ENCODE measurements around the gene PLXDC2.
"Not testable (repeated sequence)": the region's sequence is repeated elsewhere in the genome, so short reads cannot be mapped to it uniquely, and the experiment has no call there.

The PLXDC2 gene

DNA sequence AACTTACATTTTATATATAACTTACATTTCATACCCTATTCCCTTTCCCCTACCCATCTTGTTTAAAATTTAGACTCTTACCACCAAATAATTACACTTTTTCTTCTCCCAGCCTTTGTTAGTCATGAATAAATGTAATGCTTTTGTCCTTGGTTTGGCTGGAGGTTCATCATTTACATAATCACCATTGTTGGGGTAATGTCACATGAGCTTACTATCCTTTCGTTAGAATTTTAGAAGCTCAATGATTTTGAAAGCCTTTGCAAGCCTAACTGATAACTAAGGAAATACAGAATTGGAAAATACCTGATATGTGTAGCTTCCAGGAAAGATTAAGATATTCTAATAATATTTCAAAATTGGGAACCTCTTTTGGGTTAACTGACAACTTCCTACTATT, 171.7 kb downstream of the PLXDC2 start:
- DNase-seq: no peak

DNA sequence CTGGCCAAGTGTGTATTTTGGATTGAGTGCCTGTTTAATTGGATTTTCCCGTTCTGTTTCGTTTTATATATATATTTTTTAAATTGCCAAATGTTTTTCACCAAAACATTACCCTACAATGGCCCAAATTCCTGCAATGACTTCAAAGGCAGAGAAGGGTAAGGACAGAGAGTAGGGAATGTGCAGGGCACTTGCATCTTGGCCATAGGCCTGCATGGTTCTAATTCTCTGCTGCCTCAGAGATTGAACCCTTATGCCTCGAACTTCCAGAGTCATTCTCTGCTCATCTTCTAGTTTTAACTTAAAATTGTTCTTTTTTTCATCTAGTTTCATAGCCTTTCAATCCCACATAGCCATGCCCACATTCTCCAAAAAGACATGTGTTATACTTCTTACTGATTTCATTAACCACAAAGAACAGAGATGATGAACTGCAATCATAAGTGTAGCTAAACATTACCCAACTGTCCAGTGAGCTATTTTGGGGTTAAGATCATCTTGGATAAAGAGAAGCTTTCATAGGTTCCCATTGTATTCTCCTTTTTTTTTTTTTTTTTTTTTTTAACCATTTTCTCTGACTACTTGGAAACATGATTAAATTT, 177.6 kb downstream of the PLXDC2 start:
- no peak for DNase-seq

DNA sequence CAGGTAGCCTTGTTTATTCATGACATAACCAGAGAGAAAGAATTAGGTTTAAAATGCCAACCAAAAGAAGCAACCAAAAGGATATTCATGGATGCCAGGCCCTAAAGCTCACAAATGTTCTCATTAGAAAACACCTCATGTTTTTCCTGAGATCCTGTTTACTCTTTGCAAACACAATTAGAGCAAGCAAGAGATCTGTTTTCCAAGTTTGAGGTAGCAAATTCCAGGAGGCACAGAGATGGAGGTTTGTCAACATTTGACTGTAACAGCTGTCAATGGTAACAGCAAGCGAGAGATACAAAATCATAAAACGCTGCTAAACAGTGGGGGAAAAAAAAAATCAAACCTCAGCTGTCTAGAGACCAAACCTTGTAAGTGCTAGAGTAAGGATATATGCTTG, 182.2 kb downstream of the PLXDC2 start:
- no peak for DNase-seq

DNA sequence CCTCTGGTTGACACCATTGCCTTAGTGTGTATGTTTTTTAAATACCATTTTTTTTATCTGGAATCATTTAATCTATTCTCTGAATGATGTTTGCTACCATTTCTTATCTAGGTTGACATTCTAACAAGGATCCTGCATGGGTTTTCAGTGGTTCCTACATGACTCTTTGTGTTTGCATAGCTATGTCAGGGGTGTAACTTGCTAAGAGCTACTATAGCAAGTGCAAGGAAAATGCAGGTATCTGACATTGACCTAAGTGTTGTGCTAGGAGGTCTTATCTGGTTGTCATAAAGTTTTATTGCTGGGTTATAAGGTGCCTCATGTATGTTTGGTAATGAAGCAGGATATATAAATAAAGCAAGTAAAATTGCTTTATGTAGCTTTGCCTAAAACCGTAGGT, 183.2 kb downstream of the PLXDC2 start:
- DNase-seq: no peak

DNA sequence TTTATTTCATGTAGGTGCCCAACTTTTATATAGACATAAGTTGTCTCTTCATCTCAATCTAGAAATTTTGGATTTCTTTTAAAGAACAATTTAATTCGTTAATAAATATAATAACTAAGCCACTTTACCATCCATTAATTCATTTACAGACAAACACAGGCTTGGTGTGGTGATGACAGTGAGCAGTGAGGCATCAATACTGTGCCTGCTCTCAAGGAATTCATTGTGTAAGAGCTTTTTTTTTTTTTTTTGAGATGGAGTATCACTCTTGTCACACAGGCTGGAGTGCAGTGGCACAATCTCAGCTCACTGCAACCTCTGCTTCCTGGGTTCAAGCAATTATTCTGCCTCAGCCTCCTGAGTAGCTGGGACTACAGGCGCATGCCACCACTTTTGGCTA, 185.8 kb downstream of the PLXDC2 start:
- DNase-seq: not testable (repeated sequence)

DNA sequence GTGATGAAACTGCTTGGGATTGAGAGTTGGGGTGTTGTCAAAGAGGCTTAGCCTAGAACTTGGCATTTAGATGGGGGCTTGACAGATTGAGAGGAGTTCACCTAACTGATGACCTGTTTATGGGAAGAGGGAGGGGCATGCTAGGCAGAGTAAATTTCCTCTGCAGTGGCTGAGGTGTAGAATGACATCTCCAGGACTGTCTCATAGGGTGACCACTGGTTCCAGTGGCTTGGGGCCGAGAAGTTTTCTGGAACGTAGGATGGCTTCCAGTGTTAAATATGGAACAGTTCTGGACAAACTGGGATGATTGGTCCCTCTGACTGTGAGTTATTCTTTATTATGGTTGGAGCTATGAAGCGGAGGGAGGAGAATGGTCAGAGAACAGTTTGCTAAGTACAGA, 186.4 kb downstream of the PLXDC2 start:
- no peak for DNase-seq

DNA sequence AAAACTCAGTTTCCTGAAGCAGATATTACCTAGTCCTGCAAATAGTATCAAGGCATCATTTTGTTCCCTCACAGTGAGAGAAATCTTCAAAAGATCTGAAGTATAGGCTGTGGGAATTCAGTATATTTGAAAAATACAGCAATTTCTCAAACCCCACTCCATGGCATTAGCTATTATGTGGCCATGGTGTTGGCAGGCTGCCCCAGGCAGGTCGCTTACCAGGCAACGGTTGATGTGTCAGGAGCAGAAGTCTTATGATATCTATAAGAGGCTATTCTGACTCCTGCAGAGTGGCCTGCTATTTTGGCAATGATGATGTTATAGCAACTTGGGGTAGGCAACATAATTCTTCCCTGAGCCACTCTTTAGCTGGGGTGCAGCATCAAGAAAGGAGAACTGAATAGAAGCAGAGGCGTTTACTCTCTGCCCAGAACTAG, 187.9 kb downstream of the PLXDC2 start:
- no peak for DNase-seq

DNA sequence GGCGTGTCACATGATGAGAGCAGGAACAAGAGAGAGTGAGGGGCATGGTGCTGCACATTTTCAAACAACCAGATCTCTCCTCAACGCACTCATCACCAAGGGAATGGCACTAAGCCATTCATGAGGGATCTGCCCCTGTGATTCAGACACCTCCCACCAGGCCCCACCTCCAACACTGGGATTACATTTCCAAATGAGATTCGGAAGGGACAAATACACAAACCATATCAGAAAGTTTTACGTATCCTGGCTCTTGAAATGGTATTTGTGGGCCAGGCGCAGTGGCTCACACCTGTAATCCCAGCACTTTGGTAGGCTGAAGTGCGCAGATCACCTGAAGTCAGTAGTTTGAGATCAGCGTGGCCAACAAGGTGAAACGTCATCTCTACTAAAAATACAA, 189.4 kb downstream of the PLXDC2 start:
- no peak for DNase-seq

DNA sequence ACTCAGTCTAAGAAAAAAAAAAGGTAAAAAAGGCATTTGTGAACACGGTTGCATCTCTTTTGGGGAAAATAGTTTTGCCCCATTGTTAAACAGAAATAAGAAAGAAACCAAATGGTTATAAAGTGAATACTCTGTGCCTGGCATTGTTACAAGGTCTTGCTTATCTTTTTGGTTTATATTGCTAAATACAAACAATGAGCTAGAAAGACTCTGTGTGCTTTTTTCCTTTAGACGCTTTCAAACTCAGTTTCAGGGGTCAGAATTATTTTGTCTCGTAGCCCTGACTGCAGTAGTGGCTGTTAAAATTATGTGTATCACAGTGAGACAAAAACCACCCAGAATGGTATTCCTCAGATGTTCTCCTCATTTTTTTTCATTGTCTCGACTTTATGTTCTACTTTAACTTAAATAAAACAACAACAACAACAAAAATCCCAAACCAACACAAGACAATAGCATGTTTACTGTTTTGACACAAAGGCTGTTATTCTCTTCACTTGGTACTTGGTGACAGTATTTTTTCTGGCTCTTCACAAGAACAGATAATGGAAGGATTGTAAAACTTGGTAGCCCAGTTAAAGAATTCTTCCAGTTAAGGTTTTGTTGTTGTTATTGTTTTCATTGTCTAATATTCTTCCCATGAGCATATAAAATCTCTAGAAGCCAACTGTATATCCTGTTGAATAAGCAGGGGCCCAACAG, 190.1 kb downstream of the PLXDC2 start:
- no peak for DNase-seq

DNA sequence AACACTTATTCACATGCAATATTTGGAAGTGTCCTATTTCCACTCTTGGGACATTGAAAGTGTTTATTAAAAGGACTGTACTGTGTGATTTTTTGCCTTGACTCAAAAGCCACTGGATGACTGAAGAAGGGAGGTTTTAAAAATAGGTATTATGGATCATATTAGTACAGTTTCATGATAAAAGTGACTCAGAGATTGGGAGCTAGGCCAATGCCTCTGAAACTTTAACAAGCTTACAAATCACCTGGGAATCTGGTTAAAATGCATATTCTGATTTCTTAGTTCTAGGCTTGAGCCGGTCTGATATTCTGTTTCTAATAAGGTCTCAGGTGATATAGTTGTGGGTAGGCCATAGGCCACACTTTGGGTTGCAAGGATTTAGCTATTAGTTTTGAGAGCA, 191.2 kb downstream of the PLXDC2 start:
- no peak for DNase-seq

DNA sequence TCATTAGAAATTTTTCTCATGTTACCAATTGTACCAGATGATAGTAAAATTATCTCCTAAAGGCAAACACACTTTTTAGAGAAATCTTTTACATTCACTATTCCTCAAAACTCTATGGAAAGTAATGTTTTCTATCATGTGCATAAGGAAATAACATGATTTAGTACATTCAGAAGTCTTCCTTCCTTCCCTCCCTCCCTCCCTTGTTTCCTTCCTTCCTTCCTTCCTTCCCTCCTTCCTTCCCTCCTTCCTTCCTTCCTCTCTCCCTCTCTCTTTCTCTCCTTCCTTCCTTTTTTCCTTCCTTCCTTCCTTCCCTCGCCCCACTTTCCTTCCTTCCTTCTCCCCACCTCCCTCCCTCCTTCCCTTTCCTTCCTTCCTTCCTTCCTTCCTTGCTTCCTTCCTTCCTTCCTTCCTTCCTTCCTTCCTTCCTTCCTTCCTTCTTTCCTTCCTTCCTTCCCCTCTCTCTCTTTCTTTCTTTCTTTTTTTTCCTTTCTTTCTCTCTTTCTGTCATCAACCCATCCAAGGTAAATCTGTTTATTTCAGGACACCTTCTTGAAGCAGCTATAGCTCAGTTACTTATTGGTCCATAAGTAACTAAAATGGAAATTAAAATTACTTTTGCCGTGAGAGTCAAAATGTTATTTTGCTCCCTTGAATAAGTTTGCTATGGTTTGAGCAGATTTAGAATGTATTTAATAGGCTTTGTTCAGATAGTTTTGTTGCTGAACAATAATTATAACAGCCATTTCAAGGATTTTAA, 197.9 kb downstream of the PLXDC2 start:
- DNase-seq: no peak

DNA sequence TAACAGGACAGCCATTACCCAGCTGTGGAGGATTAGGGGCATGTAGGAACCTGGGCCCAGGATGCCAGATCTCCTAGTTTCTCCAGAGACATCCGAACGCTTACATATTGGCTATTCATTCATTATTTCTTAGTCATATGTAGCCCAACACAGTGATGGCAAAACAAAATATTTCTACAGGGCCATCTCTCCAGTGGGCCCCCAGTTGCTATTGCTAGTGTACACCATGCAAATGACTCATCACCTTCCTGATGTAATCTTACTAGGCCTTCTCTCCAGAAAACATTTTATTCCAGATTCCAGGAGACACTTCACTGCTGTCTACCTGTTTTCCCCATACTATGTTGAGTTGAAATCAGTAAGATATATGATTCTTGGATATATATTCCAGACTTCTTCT, 201.7 kb downstream of the PLXDC2 start:
- no peak for DNase-seq

DNA sequence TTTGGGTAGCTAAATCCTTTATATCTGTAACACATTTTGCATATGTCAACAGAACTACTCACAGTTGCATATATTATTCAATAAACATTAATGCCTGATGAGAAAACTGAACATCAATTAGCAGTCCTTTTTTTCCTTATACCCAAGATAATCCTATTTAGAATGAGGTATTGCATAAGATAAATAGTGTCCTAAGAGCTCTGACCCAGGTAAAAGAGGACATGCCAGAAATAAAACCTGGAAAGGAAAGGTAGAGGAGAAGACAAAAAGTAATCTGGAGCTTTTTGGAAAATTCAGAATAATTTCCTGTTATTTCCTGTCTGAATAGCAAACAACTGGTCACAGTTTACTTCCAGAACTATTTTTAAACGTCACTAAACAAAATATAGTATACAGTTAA, 204.4 kb downstream of the PLXDC2 start:
- no peak for DNase-seq

DNA sequence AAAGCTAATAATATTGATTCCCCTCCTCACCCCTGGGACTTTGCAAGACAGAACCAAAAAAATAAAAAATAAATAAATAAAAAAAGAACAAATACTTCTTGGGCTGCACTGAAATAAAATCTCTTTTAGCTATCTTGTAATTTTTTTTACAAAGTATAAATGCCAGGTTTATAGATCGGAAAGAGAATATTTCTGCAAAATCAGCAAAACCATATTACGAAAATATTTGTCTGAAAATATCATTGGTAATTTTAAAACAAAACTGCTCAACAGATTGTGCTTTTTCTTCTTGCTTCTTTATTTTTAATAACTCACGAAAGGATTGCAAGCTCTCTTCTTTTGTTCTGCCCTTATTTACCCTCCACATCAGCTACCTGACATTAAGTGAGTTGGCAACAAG, 213.3 kb downstream of the PLXDC2 start:
- DNase-seq: no peak

DNA sequence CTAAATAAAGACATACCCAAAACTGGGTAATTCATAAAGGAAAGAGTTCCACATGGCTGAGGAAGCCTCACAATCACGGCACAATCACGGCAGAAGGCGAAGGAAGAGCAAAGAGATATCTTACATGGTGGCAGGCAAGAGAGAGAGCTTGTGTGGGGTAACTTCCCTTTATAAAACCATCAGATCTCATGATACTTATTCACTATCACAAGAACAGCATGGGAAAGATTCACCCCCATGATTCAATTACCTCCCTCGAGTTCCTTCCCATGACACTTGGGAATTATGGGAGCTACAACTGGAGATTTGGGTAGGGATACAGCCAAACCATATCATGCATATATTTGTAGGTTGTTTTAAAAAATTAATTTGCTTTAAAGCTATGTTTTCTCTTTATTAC, 217.2 kb downstream of the PLXDC2 start:
- no peak for DNase-seq

DNA sequence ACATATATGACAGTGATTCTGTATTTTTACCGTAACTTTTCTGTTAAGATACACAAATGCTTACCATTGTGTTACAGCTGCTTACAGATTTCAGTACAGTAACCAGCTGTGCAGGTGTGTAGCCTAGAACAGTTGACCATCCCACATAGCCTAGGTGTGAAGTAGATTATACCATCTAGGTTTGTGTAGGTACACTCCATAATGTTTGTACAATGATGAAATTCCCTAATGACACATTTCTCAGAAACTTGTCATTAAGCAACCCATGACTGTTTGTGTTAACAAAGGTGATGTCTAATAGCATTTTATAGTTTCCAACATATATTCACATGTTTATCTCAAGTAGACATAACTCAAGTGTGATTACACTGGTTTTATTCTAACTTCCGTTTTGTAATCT, 218.5 kb downstream of the PLXDC2 start:
- DNase-seq: no peak

DNA sequence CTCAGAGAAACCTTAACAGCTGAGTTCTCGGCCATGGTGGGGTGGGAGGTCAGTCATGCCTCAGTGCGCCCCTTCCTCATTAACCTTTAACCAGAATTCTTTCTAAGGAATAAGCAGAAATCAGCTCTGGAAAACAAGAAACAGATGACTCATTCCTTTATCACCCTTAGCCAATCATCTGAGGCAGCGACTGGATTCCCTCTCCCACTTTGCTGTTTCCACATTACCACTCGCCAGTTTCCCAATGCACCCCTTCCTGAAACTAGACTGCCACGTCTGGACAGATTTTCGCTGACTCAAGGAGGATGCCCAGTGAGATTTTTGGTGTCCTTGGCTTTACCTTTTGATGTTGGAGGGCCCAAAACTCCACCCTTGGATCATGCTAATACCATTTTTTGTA, 223.8 kb downstream of the PLXDC2 start:
- DNase-seq: no peak

DNA sequence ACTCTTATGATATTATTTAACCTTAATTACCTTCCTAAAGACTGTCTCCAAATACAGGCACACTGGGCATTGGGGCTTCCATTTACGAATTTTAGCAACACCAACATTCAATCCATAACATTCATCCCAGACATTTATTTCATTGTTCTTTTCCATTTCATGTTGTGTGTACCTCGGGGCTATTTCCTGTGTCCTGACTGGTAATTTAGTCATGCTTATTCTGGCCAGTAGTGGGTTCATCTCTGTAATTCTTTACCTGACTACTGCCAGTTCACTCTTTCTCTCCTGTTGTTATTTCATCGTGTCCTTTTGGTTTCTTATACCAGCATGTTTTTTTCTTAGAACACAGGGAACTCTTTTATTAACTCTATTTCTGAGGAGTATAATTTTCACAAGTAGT, 225.7 kb downstream of the PLXDC2 start:
- no peak for DNase-seq

DNA sequence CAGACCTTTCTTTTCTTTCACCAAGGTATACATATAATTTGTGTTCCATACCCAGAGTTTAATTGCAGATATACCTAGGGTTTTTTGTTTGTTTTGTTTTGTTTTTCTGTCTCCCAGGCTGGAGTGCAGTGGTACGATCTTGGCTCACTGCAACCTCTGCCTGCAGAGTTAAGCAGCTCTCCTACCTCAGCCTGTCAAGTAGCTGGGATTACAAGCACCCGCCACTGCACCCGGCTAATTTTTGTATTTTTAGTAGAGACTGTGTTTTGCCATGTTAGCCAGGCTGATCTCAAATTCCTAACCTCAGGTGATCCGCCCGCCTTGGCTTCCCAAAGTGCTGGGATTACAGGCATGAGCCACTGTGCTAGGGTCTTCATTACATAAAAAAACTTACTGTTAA, 228.9 kb downstream of the PLXDC2 start:
- DNase-seq: not testable (repeated sequence)

DNA sequence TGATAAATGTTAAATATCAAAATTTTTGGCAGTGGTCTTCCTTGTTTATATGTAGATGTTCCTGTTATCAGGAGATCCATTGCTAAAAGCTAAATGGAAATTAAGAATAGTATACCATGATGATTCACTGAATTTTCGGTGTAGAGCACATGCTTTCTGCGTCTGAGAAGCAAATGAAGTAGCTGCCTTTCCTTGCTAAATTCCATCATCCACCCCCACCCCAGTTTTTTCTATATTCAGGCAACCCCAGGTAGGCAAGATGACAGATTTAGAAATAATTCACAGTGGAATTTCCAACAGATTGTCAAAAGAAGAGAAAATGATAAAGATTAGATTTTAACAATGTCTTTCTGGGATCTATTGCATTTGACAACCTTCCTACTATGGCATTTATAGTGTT, 231.9 kb downstream of the PLXDC2 start:
- DNase-seq: no peak

DNA sequence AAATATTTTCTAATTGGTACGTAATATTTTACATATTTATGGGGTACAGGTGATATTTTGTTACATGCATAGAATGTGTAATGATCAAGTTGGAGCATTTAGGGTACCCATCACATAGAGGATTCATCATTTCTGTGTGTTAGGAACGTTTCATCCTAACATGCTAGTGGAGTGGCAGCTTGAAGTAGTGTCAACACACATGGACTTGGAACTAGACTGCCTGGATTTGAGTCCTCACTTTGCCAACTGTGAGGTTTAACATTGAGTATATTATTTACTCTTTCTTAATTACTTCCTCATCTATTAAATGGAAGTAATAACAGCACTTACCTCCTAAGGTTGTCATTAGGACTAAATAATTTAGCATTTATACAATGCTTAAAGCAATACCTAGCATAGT, 241.9 kb downstream of the PLXDC2 start:
- DNase-seq: no peak

DNA sequence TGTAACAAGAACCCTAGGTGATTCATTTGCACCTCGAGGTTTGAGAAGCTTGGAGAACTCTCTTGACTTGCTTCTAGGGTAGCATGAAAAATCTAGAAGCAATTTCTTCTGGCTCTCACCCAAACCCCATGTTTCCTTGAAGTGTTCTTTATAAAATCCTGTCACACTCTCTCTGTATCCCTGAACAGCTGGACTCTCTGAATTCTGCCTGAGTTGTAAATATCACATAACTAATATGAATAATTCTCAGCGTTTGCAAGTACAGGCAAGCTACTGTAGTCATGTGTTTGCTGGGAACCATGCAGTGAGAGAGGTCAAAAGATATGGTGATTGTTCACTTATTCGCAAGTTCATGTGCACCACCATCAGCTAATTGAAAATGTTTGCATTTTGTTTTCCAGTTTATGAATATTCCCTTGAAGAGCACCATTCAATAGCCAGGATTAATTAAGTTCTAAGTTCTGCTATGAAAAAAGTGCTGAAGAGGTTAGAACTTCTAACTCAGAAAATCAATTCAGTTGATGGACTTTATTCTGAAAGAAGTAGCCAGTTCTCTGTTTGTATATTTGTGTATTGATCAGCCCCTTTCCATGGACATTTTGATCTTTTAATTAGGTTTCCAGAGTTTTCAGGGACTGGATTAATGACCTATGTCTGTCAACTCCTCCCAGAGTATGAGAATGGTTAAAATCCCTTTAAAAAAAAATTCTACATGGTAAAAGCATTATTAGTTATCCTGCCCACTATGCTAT, 243.0 kb downstream of the PLXDC2 start:
- no peak for DNase-seq

DNA sequence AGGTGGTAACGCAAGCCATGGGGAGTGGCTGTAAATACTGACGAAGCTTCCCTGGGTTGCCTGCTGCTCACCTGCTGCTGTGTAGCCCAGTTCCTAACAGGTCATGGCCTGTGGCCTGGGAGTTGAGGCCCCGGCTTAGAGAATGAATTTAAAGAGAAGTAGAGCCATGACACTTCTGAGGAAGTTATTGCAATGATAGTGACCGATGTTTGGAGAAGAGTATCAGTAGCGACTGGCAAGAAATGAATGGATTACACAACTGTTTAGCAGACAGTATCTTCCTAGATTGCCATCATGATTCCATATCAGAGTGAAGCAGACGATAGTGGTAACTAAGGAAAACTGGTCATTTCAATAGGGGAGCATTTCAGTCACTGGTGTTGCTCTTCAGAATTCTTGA, 249.6 kb downstream of the PLXDC2 start:
- no peak for DNase-seq

DNA sequence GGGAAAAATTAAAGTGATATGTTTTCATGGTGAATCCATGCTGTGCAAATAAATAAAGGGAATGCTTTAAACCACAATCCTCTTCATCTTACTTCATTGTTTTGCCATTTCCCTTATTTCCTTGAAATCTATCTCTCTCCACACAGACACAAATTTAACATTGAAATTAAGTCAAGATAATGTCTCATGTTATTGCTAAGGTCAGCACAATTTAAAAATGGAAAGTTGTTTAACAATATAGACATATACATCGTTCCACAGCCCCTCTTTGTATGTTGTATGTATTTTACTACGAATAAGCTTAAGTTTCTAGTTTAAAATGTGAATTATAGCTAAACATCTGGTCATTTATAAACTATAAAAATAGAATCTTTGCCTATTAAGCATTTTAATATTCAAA, 256.9 kb downstream of the PLXDC2 start:
- no peak for DNase-seq
